ENCODE data around the gene EPAS1.
A peak's percentile ranks its signal among the peaks of the same experiment; 100 is the strongest.
"Not testable (repeated sequence)": the region's sequence is repeated elsewhere in the genome, so short reads cannot be mapped to it uniquely, and the experiment has no call there.

The EPAS1 gene

GRCh38 chr2:46384457-46384815 is 87.2 kb downstream of the EPAS1 start:
- DNase-seq = no peak

GRCh38 chr2:46385786-46386577 is 88.8 kb downstream of the EPAS1 start:
- peak; percentile 76 to 93 (median 82) for DNase-seq

GRCh38 chr2:46386763-46387162 is 89.6 kb downstream of the EPAS1 start:
- no peak for DNase-seq

GRCh38 chr2:46387292-46387691 is 90.1 kb downstream of the EPAS1 start:
- no peak for DNase-seq

- no peak for DNase-seq
These were observed 90.8 kb downstream of the EPAS1 start for GRCh38 chr2:46387886-46388515.

- peak in 2 of 4 experiments; percentile 32 to 42 for DNase-seq
These were observed 91.7 kb downstream of the EPAS1 start for GRCh38 chr2:46388881-46389280.

GRCh38 chr2:46389417-46389916 is 92.3 kb downstream of the EPAS1 start:
- DNase-seq = no peak

GRCh38 chr2:46390036-46390435 is 92.8 kb downstream of the EPAS1 start:
- no peak for DNase-seq

- DNase-seq = no peak
These were observed 93.7 kb downstream of the EPAS1 start for GRCh38 chr2:46390901-46391395.

- DNase-seq = no peak
These were observed 95.5 kb downstream of the EPAS1 start for GRCh38 chr2:46392561-46393346.

- DNase-seq = no peak
These were observed 96.2 kb downstream of the EPAS1 start for GRCh38 chr2:46393347-46393820.

GRCh38 chr2:46393865-46394264 is 96.7 kb downstream of the EPAS1 start:
- no peak for DNase-seq

GRCh38 chr2:46394649-46395510 is 97.7 kb downstream of the EPAS1 start:
- DNase-seq = no peak

- DNase-seq = not testable (repeated sequence)
These were observed 98.5 kb downstream of the EPAS1 start for GRCh38 chr2:46395730-46396129.

- no peak for DNase-seq
These were observed 102.8 kb downstream of the EPAS1 start for GRCh38 chr2:46400016-46400415.

- no peak for DNase-seq
These were observed 105.7 kb downstream of the EPAS1 start for GRCh38 chr2:46402874-46403273.

GRCh38 chr2:46404181-46404759 is 107.1 kb downstream of the EPAS1 start:
- no peak for DNase-seq

- DNase-seq = no peak
These were observed 110.7 kb downstream of the EPAS1 start for GRCh38 chr2:46407852-46408455.

- no peak for DNase-seq
These were observed 112.5 kb downstream of the EPAS1 start for GRCh38 chr2:46409756-46410155.

- no peak for DNase-seq
These were observed 113.4 kb downstream of the EPAS1 start for GRCh38 chr2:46410273-46411244.
